ENCODE data around the gene OR8H3. TPM values are rescaled to one million over a fixed set of nuclear protein-coding genes. Genes with fewer than 3 reads are reported as not detected.

The OR8H3 gene
- total and polyA plus RNA-seq, 2 of the 4 experiments (the other 2 are of a cell fraction) = not detected

DNA sequence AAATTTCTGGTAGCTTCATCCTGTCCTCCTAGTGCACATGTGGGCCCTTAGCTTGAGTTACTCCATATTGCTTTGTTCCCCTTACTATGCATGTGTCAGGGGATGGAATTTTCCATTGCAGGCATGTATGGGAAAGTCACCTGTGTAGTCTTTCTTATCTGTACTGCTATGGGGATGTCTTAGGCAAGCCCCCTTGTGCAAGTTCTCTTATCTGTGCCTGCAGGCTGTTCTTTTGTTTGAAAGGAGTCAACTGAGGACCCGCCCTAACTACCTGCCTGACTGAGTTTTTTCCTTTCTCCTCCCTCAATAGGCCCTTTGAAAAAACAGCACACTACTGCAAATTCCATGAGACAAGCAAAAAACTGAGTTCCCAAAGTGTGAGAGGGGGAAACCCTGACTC lies 29.2 kb downstream of the OR8H3 start:
- Histone ChIP-seq H3K9me1 (ENCODE audit: insufficient read depth, low read length) (no peaks in the 10 kb centered on the region), H3K14ac (replicated peaks; ENCODE audit: low read depth, low read length) (no peak overlapping the region), H3K27me3 (ENCODE audit: control insufficient read depth, insufficient read depth, low read length) (no peaks in the 10 kb centered on the region), H3K36me3 (ENCODE audit: control insufficient read depth, insufficient read depth, low read length) (no peaks in the 10 kb centered on the region), H4K91ac (ENCODE audit: insufficient read depth, low read depth, low read length) (no peak overlapping the region), H3K9me3 (ENCODE audit: control insufficient read depth, insufficient read depth, low read length) (peaks cover 10% of the 10 kb centered on the region), H3K23ac (ENCODE audit: low read depth, low read length) (no peak overlapping the region), H3K27ac (ENCODE audit: insufficient read depth, low read length) (no peak overlapping the region), H3K4ac (ENCODE audit: low read depth, low read length) (no peak overlapping the region), H2BK120ac (ENCODE audit: low read depth, low read length) (no peak overlapping the region), H4K20me1 (ENCODE audit: insufficient read depth, low read length) (no peaks in the 10 kb centered on the region), H2AFZ (replicated peaks; ENCODE audit: low read length, poor library complexity) (no peak overlapping the region), H3K4me2 (ENCODE audit: low read depth, low read length) (no peak overlapping the region), H2BK5ac (ENCODE audit: low read depth, low read length, poor library complexity, severe bottlenecking) (no peak overlapping the region), H4K8ac (ENCODE audit: low read depth in 2 of 2, low read length in 2 of 2) (no peak overlapping the region), H3K56ac (ENCODE audit: extremely low read depth, insufficient read depth, low read length) (no peak overlapping the region), H3K79me1 (ENCODE audit: low read depth in 1 of 2, low read length in 2 of 2) (no peaks in the 10 kb centered on the region), H2BK15ac (ENCODE audit: low read depth, low read length) (no peak overlapping the region), H2AK9ac (replicated peaks; ENCODE audit: low read depth, low read length, poor library complexity) (no peak overlapping the region), H2AK5ac (ENCODE audit: low read depth, low read length) (no peak overlapping the region), H3K18ac (ENCODE audit: low read depth, low read length) (no peak overlapping the region), H2BK20ac (ENCODE audit: low read depth, low read length) (no peak overlapping the region), H4K5ac (ENCODE audit: low read depth, low read length) (no peak overlapping the region), H3K4me1 (ENCODE audit: control insufficient read depth, insufficient read depth, low read length) (no peaks in the 10 kb centered on the region), H3K4me3 (ENCODE audit: insufficient read depth, low read depth, low read length) (no peak overlapping the region), H3K9ac (ENCODE audit: low read depth, low read length) (no peak overlapping the region)
- POLR2A ChIA-PET (ENCODE audit: unreplicated experiment) = no interaction called here
- TF ChIP-seq RCOR1 (IDR thresholded peaks at IDR 0.05; ENCODE audit: insufficient replicate concordance, low read length) (no peak), CHD1 (IDR thresholded peaks at IDR 0.05; ENCODE audit: low read depth, low read length) (no peak)
- intact Hi-C loops (cut with micrococcal nuclease) (no loop called here), dilution Hi-C loops (cut with HindIII; ENCODE audit: low sequenced_read_pairs, unreplicated experiment) (no loop called here), in situ Hi-C loops (cut with MboI; ENCODE audit: low sequenced_read_pairs) (loop anchor here (25.0 kb wide), 1 partner anchor 514 kb away; the partner anchor contains the start of genes OR4P4 and OR4S2)
- BruUV-seq (replicated peaks) = no TSS peak
- ATAC-seq (ENCODE audit: low read depth) (no peak), DNase-seq (no peak)
- CTCF ChIA-PET = no interaction called here
- WGBS, 2 experiments (ENCODE audit: extremely low coverage in 2 of 2, insufficient read length in 1 of 2) = no CpG with 5 or more reads among the region's 1 CpG
